ENCODE measurements around the gene SLC22A12.

The SLC22A12 gene

GRCh38 chr11:64610596-64610995, 19.6 kb downstream of the SLC22A12 start:
- H3K4me3 ChIP-seq (ENCODE audit: low read depth, low read length) = no peak overlapping the region
- TF ChIP-seq, protein P1, sequence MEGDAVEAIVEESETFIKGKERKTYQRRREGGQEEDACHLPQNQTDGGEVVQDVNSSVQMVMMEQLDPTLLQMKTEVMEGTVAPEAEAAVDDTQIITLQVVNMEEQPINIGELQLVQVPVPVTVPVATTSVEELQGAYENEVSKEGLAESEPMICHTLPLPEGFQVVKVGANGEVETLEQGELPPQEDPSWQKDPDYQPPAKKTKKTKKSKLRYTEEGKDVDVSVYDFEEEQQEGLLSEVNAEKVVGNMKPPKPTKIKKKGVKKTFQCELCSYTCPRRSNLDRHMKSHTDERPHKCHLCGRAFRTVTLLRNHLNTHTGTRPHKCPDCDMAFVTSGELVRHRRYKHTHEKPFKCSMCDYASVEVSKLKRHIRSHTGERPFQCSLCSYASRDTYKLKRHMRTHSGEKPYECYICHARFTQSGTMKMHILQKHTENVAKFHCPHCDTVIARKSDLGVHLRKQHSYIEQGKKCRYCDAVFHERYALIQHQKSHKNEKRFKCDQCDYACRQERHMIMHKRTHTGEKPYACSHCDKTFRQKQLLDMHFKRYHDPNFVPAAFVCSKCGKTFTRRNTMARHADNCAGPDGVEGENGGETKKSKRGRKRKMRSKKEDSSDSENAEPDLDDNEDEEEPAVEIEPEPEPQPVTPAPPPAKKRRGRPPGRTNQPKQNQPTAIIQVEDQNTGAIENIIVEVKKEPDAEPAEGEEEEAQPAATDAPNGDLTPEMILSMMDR (IDR thresholded peaks at IDR 0.05; ENCODE audit: insufficient read depth, low read depth, low read length, missing control alignments) = no peak
- DNase-seq (ENCODE audit: low read depth) = no peak

DNA sequence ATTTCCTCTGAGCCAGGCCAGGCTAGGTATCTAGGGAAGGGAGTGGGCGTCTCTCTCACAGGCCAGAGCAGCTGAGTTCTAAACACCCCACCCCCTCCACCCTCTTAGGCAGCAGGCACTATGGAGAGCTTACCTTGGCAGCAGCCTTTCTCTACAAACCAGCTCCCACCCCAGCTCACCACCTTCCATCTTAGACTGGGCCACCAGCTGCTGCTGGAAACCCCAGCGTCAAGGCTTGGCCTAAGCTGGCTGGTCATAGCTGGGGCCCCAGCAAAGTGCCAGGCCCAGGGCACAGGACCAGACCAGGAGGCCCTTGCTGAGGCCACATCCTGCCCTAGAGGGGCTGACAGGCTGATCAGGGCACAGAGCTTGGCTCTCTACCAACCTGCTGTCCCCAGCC, 20.2 kb downstream of the SLC22A12 start:
- no peak overlapping the region for H3K4me3 ChIP-seq (ENCODE audit: low read depth, low read length)
- DNase-seq (ENCODE audit: low read depth) = no peak
- TF ChIP-seq, protein P1 (IDR thresholded peaks at IDR 0.05; ENCODE audit: insufficient read depth, low read depth, low read length, missing control alignments) = no peak

DNA sequence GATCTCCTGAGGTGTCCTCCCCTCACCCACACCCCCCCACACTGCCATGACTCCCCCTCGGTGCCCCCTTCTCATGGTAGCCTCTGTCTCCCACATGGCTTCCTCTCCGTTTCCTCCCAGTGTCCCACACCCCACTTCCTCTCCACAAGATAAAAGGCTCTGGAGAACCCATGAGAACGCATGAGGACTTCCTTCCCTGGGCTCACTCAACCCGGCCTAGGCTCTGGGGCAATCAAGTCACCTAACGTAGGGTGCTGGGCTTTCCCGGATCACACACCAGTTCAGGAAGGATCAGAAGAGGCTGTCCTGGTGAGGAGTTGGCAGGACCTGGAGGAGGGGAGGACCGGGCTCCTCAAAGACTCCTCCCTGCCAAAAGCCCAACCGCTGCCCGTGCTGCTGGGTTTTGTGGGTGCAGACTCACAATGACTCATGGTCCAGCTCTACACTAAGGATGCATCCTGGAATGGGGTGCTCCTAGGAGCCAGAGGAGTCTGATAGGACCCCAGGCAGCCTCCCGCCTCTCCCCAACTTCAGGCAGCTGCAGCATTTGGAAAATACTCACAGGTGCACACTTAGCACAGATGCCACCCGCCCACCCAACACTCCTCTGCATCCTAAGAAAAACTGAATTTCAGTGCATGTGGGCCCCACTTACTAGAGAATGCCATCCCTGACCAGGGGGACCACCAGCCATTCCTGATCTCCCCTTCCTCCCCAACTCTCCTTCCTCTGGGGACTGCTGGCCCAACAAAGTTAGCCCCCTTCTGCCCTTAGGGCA, 21.0 kb downstream of the SLC22A12 start:
- TF ChIP-seq, protein P1 (IDR thresholded peaks at IDR 0.05; ENCODE audit: insufficient read depth, low read depth, low read length, missing control alignments) = no peak
- no peak overlapping the region for H3K4me3 ChIP-seq (ENCODE audit: low read depth, low read length)
- no peak for DNase-seq (ENCODE audit: low read depth)

- TF ChIP-seq, protein P1 (IDR thresholded peaks at IDR 0.05; ENCODE audit: insufficient read depth, low read depth, low read length, missing control alignments) = no peak
- no peak for DNase-seq (ENCODE audit: low read depth)
- H3K4me3 ChIP-seq (ENCODE audit: low read depth, low read length) = no peak overlapping the region
Observed at GRCh38 chr11:64613648-64614047, 22.6 kb downstream of the SLC22A12 start.

DNA sequence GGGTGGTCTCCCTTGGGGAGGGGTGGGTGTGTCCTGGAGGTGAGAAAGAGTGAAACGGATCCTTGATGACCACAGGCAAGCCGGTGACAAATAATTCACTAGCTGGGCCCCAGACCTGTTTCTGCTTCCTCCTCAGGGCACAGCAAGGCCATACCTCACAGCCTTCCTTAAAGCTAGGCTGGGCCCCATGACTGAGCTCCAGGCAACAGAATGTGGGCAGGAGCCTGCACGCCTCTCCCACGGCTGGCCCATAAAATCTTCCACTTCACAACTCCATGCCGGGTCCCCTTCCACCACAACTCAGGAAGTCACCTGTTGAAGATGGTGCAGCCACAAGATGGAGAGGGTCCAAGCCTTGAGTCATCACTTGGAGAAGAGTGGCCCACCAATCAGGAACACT, 23.9 kb downstream of the SLC22A12 start:
- no peak for DNase-seq (ENCODE audit: low read depth)
- TF ChIP-seq, protein P1 (IDR thresholded peaks at IDR 0.05; ENCODE audit: insufficient read depth, low read depth, low read length, missing control alignments) = no peak
- no peak overlapping the region for H3K4me3 ChIP-seq (ENCODE audit: low read depth, low read length)

- no peak overlapping the region for H3K4me3 ChIP-seq (ENCODE audit: low read depth, low read length)
- DNase-seq (ENCODE audit: low read depth) = no peak
- TF ChIP-seq, protein P1 (IDR thresholded peaks at IDR 0.05; ENCODE audit: insufficient read depth, low read depth, low read length, missing control alignments) = no peak
Observed at GRCh38 chr11:64616817-64617216, 25.8 kb downstream of the SLC22A12 start.

DNA sequence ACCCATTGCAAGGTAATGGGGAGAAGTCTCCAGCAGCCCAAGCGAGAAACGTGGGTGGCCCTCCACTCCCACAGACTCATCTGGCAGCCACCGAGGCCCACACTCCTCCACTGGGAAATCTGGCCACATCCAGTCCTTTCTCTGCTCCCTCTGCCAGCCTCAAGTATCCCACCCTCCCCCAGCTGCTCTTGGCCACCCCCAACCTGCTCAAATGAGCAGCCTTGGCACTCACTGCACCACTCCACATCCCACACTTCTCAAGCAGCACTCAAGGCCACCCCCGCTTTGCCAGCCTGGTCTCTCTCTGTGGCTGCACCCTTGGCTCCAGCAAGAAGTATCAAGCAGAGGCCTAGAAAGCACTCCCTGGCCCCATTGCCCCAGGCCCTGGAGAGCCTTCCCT, 28.2 kb downstream of the SLC22A12 start:
- no peak for DNase-seq (ENCODE audit: low read depth)
- no peak overlapping the region for H3K4me3 ChIP-seq (ENCODE audit: low read depth, low read length)
- TF ChIP-seq, protein P1 (IDR thresholded peaks at IDR 0.05; ENCODE audit: insufficient read depth, low read depth, low read length, missing control alignments) = no peak
